K562 (cell line): ENCODE results near the gene CD55. TPM values are rescaled to one million over a fixed set of nuclear protein-coding genes. Genes with fewer than 3 reads are reported as not detected.
A peak's percentile ranks its signal among the peaks of the same experiment; 100 is the strongest.

ENCODE experiments used
- ATAC-seq: fragments of 200-7000 bp; cut with Tn5 transposase; 3 replicates; pipeline ENCODE4 v1.9.1; 2020; ENCODE audit warnings: moderate library complexity
- BruUV-seq: library from RNA; stranded (reverse); fragments of 400-500 nt; replicated peaks from 2 replicates; lab custom pipeline; 2021; lab: Mats Ljungman, UMichigan
- CTCF ChIA-PET: fragments of 300-600 bp; formaldehyde crosslinking; extraction: SDS; loops from one replicate; lab custom pipeline; 2021; ENCODE audit warnings: low intra/inter-chr PET ratio; lab: Yijun Ruan, JAX
- POLR2A ChIA-PET: fragments of 300-600, 350-650 bp; sonication (Branson Sonifier 250); formaldehyde crosslinking; extraction: SDS; loops from one replicate; lab custom pipeline; 2021; ENCODE audit warnings: antibody characterized with exemption, inconsistent platforms; lab: Yijun Ruan, JAX
- DNase-seq, 4 experiments: peaks; one replicate each; pipeline versions ENCODE4 v3.0.0 to v3.0.0-alpha.2; 2011 to 2018; ENCODE audit warnings: low spot score in 3 of 4, mixed read lengths in 3 of 4; ENCODE audit errors: extremely low read depth in 1 of 4
- FAIRE-seq: peaks from 2 replicates; lab custom pipeline; 2011; peaks lifted over from hg19 to GRCh38; lab: Jason Lieb, UNC
- H2AFZ ChIP-seq: 2 replicates; pipeline ENCODE4 v1.6.0; 2011; ENCODE audit warnings: low read depth, low read length, control low read depth, inconsistent platforms
- H3K27ac ChIP-seq: fragments of 200-600 bp; 3 replicates; pipeline ENCODE4 v1.8.0; 2011; ENCODE audit warnings: low read depth, mild to moderate bottlenecking, control low read depth, inconsistent platforms, low read length, moderate library complexity, mixed read lengths; ENCODE audit errors: extremely low read depth
- H3K27me3 ChIP-seq, 2 experiments: fragments of 300-600 bp in 1 of 2; 2 replicates in 1 of 2; 3 replicates in 1 of 2; pipeline versions ENCODE4 v1.6.0 to v1.8.0; 2011; ENCODE audit warnings: inconsistent platforms in 2 of 2, low read length in 2 of 2, mild to moderate bottlenecking in 1 of 2, mixed read lengths in 1 of 2, moderate library complexity in 1 of 2; ENCODE audit not compliant: control insufficient read depth in 2 of 2, insufficient read depth in 2 of 2
- H3K36me3 ChIP-seq: fragments of 300-600 bp; 3 replicates; pipeline ENCODE4 v1.8.0; 2011; ENCODE audit warnings: mild to moderate bottlenecking, low read length, inconsistent platforms; ENCODE audit not compliant: control insufficient read depth, insufficient read depth
- H3K4me1 ChIP-seq, 2 experiments: fragments of 200-600 bp in 1 of 2; replicated peaks in 1 of 2; 2 replicates in 1 of 2; 3 replicates in 1 of 2; pipeline versions ENCODE4 v1.5.1 to v1.8.0; 2011; ENCODE audit warnings: inconsistent platforms in 2 of 2, low read length in 2 of 2, mild to moderate bottlenecking in 1 of 2, mixed read lengths in 1 of 2, moderate library complexity in 1 of 2; ENCODE audit not compliant: control insufficient read depth in 2 of 2, insufficient read depth in 2 of 2
- H3K4me2 ChIP-seq: 2 replicates; pipeline ENCODE4 v1.6.1; 2011; ENCODE audit warnings: low read length, control low read depth, inconsistent platforms, mixed read lengths; ENCODE audit not compliant: insufficient read depth
- H3K4me3 ChIP-seq: fragments of 200-600 bp; sonication (generic), shearing (Covaris generic); 2 replicates; pipeline ENCODE4 v1.5.1; 2016; ENCODE audit warnings: control low read depth, inconsistent platforms
- H3K79me2 ChIP-seq: fragments of 200-600 bp; 3 replicates; pipeline ENCODE4 v1.8.0; 2011; ENCODE audit warnings: low read length, inconsistent platforms; ENCODE audit not compliant: control insufficient read depth, insufficient read depth
- H3K9ac ChIP-seq, 2 experiments: 2 replicates each; pipeline versions ENCODE4 v1.6.0 to v1.6.1; 2011; ENCODE audit warnings: low read depth in 2 of 2, low read length in 2 of 2, control low read depth in 1 of 2, inconsistent platforms in 1 of 2, mild to moderate bottlenecking in 1 of 2, mixed read lengths in 1 of 2; ENCODE audit not compliant: insufficient read depth in 1 of 2
- H3K9me1 ChIP-seq: one replicate; pipeline ENCODE4 v1.6.0; 2011; ENCODE audit warnings: inconsistent platforms, mild to moderate bottlenecking, low read length, moderate library complexity; ENCODE audit not compliant: control insufficient read depth, insufficient read depth
- H3K9me3 ChIP-seq: replicated peaks from 2 replicates; pipeline ENCODE4 v1.5.1; 2011; ENCODE audit warnings: low read depth, low read length, inconsistent platforms; ENCODE audit not compliant: control insufficient read depth, insufficient read depth
- H4K20me1 ChIP-seq: replicated peaks from 2 replicates; pipeline ENCODE4 v1.6.1; 2011; ENCODE audit warnings: low read length, inconsistent platforms, mixed read lengths; ENCODE audit not compliant: control insufficient read depth, insufficient read depth
- ATF7 ChIP-seq: fragments of 450-650 bp; IDR thresholded peaks from 2 replicates; pipeline ENCODE4 v1.7.1; 2014; ENCODE audit warnings: mild to moderate bottlenecking, moderate library complexity
- CTCF ChIP-seq, 3 experiments: IDR thresholded peaks in 2 of 3; conservative IDR thresholded peaks in 1 of 3; 2 replicates each; pipeline ENCODE4 v1.5.1; 2011 to 2012; ENCODE audit warnings: low read length in 3 of 3, mild to moderate bottlenecking in 3 of 3, control low read depth in 2 of 3, improper control_type of control experiment in 1 of 3, inconsistent platforms in 1 of 3, low read depth in 1 of 3, mixed read lengths in 1 of 3, moderate library complexity in 1 of 3; ENCODE audit not compliant: insufficient read depth in 2 of 3
- ELF2 ChIP-seq: fragments of 250-450 bp; sonication (Bioruptor Pico); IDR thresholded peaks from 2 replicates; pipeline ENCODE4 v1.5.0; 2021; ENCODE audit warnings: mild to moderate bottlenecking
- MAFF ChIP-seq: IDR thresholded peaks from 2 replicates; pipeline ENCODE4 v1.6.1; 2012; ENCODE audit warnings: low read length, improper control_type of control experiment
- MAFG ChIP-seq: fragments of 450-650 bp; conservative IDR thresholded peaks from 2 replicates; pipeline ENCODE4 v1.6.1; 2016; ENCODE audit warnings: missing genetic modification characterization, missing compliant biosample characterization
- NKRF ChIP-seq: fragments of 450-650 bp; IDR thresholded peaks from 2 replicates; pipeline ENCODE4 v1.6.1; 2016; ENCODE audit warnings: borderline replicate concordance
- PHB2 ChIP-seq: fragments of 450-650 bp; IDR thresholded peaks from 2 replicates; pipeline ENCODE4 v1.6.1; 2017; ENCODE audit warnings: low read depth
- PRPF4 ChIP-seq: fragments of 200-400 bp; formaldehyde crosslinking; IDR thresholded peaks from one replicate; pipeline ENCODE4 v1.6.1; 2017; ENCODE audit warnings: low read length, low read depth, mild to moderate bottlenecking; ENCODE audit not compliant: insufficient read depth, poor library complexity, severe bottlenecking
- RBM25 ChIP-seq: fragments of 200-400 bp; formaldehyde crosslinking; IDR thresholded peaks from 2 replicates; pipeline ENCODE4 v1.6.1; 2018; ENCODE audit warnings: low read length, low read depth, moderate library complexity; ENCODE audit not compliant: severe bottlenecking
- SIN3A ChIP-seq, 2 experiments: fragments of 150-350 bp in 1 of 2; IDR thresholded peaks; 2 replicates each; pipeline ENCODE4 v1.6.1; 2011 to 2016; ENCODE audit warnings: borderline replicate concordance in 2 of 2, low read depth in 2 of 2, low read length in 2 of 2, mild to moderate bottlenecking in 2 of 2, moderate library complexity in 2 of 2; ENCODE audit not compliant: control insufficient read depth in 1 of 2
- ZFX ChIP-seq: sonication (generic); formaldehyde crosslinking; IDR thresholded peaks from 2 replicates; pipeline ENCODE4 v1.8.0; 2022; ENCODE audit warnings: mild to moderate bottlenecking, missing genetic modification reagents, moderate library complexity
- ZNF121 ChIP-seq: sonication (generic); formaldehyde crosslinking; conservative IDR thresholded peaks from 2 replicates; pipeline ENCODE4 v1.8.0; 2022; ENCODE audit warnings: missing genetic modification reagents
- ZNF143 ChIP-seq: sonication (generic); formaldehyde crosslinking; IDR thresholded peaks from 2 replicates; pipeline ENCODE4 v1.9.0; 2022; ENCODE audit warnings: mild to moderate bottlenecking, missing genetic modification reagents
- ZNF146 ChIP-seq: IDR thresholded peaks from one replicate; pipeline ENCODE4 v1.6.1; 2018; ENCODE audit warnings: missing compliant biosample characterization; ENCODE audit not compliant: unreplicated experiment
- WGBS: fragments of 100-300 bp; shearing (Covaris generic); methylation state at CpG from one replicate; pipeline ENCODE4 v1.1.6; 2016; ENCODE audit warnings: low coverage, mixed read lengths; ENCODE audit not compliant: insufficient coverage; ENCODE audit errors: missing lambda C conversion rate; 5-methylcytosine and 5-hydroxymethylcytosine counted together
- in situ Hi-C: fragments of 300-500 bp; cut with MboI; formaldehyde crosslinking; loops from 4 replicates; pipeline ENCODE4 v1.15.0; 2018; ENCODE audit warnings: inconsistent platforms, mixed read lengths
- intact Hi-C: fragments of 100-400 bp; cut with micrococcal nuclease; formaldehyde crosslinking; loops from 2 replicates; pipeline ENCODE4 v1.14.2; 2022
- polyA plus RNA-seq, 8 experiments: library from polyadenylated mRNA; depleted of rRNA in 4 of 8; stranded (reverse) in 5 of 8; unstranded in 3 of 8; fragments of >200 nt; fragmentation: Nextera tagmentation in 2 of 8; fragmentation: Illumina TruSeq in 1 of 8; extraction: Ambion mirVana in 2 of 8; extraction: Trizol in 1 of 8; gene quantifications; 2 replicates each; pipeline versions ENCODE4 v1.2.1 to v1.2.3, GENCODE V29; 2011 to 2014; ENCODE audit warnings: inconsistent platforms in 1 of 8, missing spikeins in 1 of 8
- total RNA-seq, 7 experiments: library from RNA; depleted of rRNA in 6 of 7; stranded (reverse); fragments of >200 nt in 6 of 7; fragmentation: Illumina TruSeq in 2 of 7; extraction: Trizol in 2 of 7; gene quantifications; 2 replicates each; pipeline versions ENCODE4 v1.2.1 to v1.2.3, GENCODE V29; 2011 to 2021; ENCODE audit warnings: low replicate concordance in 1 of 7

Gene CD55
- total and polyA plus RNA-seq, 9 of the 15 experiments (the other 6 are each of a cell fraction or from before 2014, with no cell fraction given) = 17.7 to 150 (median 97.0) TPM

GRCh38 chr1:207364614-207365013 lies 43.1 kb downstream of the CD55 start (continued):
- TF ChIP-seq SIN3A (IDR thresholded peaks at IDR 0.05; ENCODE audit: borderline replicate concordance in 2 of 2, control insufficient read depth in 1 of 2, low read depth in 2 of 2, low read length in 2 of 2) (no peak), MAFF (peak; percentile 49), ZNF143 (CRISPR knock-in tag) (no peak), MAFG (peak; percentile 68)
- TF ChIP-seq, all 486 proteins: peak for 6

- ChIA-PET CTCF (no interaction called here), POLR2A (no interaction called here)
- WGBS = 82% methylated on average over 2 of the region's 2 CpGs
Measured at GRCh38 chr1:207365063-207365462, 43.6 kb downstream of the CD55 start.

More at GRCh38 chr1:207365063-207365462, 43.6 kb downstream of the CD55 start:
- no peak overlapping the region for H2AFZ ChIP-seq
- no peak for ATAC-seq
- peaks cover 0 to 30% of the 10 kb centered on the region in 2 experiments; a peak in 3 of 5 replicates for H3K4me1 ChIP-seq
- H3K9me3 ChIP-seq = no peaks in the 10 kb centered on the region
- TF ChIP-seq PRPF4 (no peak), ZNF146 (CRISPR knock-in tag) (peak; percentile 59), CTCF (IDR thresholded peaks at IDR 0.05 in 2 of 3, conservative IDR thresholded peaks at IDR 0.05 in 1 of 3; ENCODE audit: insufficient read depth in 2 of 3, low read depth in 1 of 3, low read length in 3 of 3) (no peak), ZFX (no peak), ZNF121 (CRISPR knock-in tag) (no peak), PHB2 (no peak), RBM25 (peak; percentile 47), ATF7 (no peak), ELF2 (CRISPR knock-in tag) (0 out of 2 replicates have a peak, but pooled peaks have one; percentile 3), NKRF (no peak)
- no peak overlapping the region for H3K4me3 ChIP-seq
- no peak overlapping the region for H3K27ac ChIP-seq
- no peaks in the 10 kb centered on the region for H3K79me2 ChIP-seq
- no peak overlapping the region for H3K9ac ChIP-seq
- no peaks in the 10 kb centered on the region for H4K20me1 ChIP-seq
- no peak for DNase-seq
- no peaks in the 10 kb centered on the region for H3K27me3 ChIP-seq
- H3K9me1 ChIP-seq = no peaks in the 10 kb centered on the region
- in situ Hi-C loops (no loop called here), intact Hi-C loops (no loop called here)
- peaks cover 61% of the 10 kb centered on the region for H3K36me3 ChIP-seq
- H3K4me2 ChIP-seq = no peak overlapping the region
- no peak for FAIRE-seq
- no TSS peak for BruUV-seq
